ENCODE measurements around the gene DDX60.
"Not testable (repeated sequence)": the region's sequence is repeated elsewhere in the genome, so short reads cannot be mapped to it uniquely, and the experiment has no call there.

Gene DDX60

DNA sequence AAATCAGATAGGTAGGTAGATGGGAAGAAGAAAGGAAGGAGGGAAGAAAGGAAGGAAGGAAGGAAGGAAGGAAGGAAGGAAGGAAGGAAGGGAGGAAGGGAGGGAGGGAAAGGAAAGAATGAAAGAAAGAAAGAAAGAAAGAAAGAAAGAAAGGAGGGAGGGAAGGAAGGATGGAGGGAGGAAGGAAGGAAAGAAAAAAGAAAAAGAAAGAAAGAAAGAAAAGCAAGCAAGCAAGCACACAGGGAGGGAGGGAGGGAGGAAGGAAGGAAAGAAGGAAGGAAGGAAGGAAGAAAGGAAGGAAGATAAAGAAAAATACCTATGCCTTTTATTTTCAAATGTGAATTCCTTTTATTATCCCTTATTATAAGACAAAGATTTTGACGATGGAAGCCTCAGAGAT, 32.7 kb downstream of the DDX60 start:
- DNase-seq, result not testable (repeated sequence)

DNA sequence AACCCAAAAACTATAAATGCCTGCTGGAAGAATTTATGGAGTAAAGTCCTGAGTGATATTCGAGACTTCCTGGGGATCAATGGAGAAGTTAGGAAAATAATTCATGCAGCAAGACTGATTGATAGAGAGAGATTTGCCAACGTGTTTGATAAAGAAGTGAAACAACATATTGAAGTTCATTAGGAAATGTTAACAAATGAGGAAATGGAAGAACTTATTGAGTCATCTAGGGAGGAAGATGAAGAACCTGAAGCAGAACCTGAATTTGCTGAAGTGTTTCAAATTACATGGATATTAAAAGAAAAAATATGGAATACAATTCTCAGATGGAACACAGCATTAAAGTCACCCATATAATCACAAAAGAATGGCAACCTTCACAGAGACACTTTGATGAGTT, 39.0 kb downstream of the DDX60 start:
- no peak for DNase-seq

DNA sequence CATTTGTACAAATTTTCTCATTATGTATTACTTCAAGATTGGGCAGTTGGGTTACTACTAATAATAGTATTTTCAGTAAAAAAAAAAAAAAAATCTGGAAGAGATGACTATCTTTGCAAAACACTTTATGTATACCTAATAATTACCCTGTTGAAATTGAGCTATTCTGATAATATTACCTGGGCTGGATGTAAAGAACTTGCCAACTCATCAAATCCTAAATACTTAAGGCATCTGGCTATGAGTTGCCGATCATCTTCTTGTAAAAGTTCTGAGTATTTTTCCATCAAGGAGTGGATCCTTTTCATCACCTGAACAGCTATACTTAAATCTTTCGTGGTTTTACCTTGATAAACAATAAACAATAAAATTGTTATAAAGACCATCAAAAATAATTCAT, 42.7 kb downstream of the DDX60 start:
- no peak for DNase-seq

GRCh38 chr4:168274871-168275270, 43.7 kb downstream of the DDX60 start:
- DNase-seq, result no peak

- DNase-seq, result no peak
Observed at GRCh38 chr4:168273838-168274237, 44.7 kb downstream of the DDX60 start.

- DNase-seq, result no peak
Observed at GRCh38 chr4:168272488-168272887, 46.1 kb downstream of the DDX60 start.

- DNase-seq, result no peak
Observed at GRCh38 chr4:168269896-168270295, 48.7 kb downstream of the DDX60 start.

DNA sequence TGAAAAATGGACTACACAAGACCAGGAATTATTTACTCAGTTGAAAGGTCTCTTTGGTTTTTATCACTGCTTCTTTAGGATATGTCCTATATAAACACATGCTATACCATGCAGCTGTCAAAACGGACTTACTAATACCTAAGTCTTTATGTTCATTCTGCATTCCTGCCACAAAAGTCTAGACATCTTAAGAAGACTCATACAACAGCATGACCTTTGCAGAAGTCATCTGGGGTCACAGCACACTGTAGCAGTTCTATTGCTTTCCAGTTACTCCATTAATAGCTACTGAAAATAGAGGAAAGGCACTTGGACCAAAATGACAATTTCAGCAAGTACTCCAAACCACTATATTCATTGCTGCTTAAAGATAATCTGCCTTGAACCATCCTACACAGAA, 53.2 kb downstream of the DDX60 start:
- DNase-seq, result no peak

DNA sequence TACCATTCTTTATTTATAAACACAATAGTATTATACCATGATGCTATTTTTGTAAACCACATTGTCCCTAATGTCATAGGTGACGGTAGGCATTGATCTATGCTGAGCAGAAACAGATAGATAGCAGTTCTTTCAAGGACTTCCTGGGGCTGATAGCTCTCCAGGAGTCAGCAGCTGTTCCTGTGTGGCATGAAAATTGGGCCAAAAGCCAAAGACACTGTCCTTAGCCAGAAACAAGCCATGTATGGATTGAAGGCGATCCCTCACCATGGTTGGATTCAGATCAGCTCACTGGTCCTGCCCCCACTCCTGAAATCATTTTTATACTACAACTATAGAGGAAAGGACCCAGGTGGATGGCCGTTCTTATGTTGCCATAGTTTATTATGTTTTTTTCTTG, 53.6 kb downstream of the DDX60 start:
- no peak for DNase-seq

DNA sequence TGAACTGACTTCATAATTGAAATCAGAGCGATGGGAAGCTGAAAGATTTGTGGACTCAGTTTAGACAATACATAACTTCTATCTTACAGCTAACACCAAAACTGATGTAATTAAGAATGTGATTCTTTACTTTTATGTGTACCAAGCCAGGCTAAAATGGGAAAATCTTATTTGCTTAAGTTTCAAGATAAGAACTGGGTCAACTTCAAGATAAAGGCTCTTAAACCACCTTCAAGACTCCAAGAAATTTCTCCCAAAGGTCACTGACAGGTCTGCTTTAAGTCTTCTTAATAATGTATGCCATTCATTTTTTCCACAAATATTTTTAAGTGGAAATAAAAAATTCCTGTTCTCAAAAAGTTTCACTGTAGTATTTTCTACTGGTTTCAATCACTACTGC, 55.5 kb downstream of the DDX60 start:
- no peak for DNase-seq

GRCh38 chr4:168259096-168259495, 59.5 kb downstream of the DDX60 start:
- DNase-seq, result no peak

DNA sequence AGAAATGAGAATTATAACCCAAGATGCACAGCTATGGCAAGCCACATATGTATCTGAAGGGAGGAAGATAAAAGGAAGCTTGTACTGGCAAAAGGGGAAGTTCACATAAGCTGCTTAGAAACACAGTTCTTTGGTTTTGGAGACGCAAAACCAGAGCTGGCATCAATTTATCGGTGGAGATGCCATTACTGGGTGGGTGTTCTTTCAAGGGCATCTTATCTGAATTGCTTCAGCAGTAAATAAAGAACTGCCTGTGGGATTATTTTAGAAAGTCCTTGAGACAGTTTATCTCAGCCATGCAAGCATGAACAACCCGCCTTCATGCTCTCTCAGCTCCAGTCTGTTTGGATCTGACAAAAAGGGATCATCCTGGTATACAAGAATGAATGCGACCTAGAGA, 60.8 kb downstream of the DDX60 start:
- no peak for DNase-seq

DNA sequence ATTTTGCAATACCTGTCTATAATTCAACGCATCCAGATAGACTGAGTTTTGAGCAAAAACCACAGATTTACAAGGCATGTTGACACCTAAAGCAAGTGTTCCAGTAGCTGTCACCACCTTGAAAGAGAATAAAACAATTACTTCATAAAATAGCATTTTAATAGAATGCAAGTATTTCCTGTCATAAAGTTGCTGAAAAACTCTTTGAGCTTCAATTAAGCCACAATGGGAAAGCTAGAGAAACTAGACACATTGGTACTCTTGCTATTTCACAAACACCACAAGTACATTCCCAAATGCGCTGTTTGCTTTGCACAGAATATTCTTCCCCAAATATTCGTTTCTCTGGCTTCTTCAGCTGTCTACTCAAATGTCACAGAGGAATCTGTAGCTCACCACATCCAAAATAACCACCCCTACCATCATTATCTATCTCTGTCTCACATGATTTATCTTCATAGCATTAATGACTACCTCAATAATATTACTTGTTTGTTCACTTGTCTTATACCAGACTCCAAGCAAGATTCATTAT, 70.3 kb downstream of the DDX60 start:
- no peak for DNase-seq

DNA sequence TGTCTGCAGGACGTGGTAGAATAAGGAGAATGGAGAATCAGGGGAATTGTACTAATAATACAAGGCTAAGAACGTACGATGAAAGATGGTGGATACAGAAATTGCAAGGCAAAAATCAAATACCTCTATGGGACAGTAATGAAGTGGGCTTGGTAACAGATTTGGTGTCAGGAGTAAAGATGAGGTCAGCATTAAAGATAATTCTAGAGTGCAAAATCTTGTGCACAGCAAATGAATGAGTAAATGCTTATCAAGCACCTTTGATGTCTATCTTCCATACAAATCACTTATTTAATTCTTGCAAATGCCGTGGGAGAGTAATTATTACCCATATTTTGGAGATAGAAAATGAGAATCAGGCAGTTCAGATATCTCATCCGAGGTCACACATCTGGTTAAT, 70.9 kb downstream of the DDX60 start:
- no peak for DNase-seq

- DNase-seq, result no peak
Observed at GRCh38 chr4:168241953-168242352, 76.6 kb downstream of the DDX60 start.

GRCh38 chr4:168240821-168241220, 77.7 kb downstream of the DDX60 start:
- DNase-seq, result no peak

DNA sequence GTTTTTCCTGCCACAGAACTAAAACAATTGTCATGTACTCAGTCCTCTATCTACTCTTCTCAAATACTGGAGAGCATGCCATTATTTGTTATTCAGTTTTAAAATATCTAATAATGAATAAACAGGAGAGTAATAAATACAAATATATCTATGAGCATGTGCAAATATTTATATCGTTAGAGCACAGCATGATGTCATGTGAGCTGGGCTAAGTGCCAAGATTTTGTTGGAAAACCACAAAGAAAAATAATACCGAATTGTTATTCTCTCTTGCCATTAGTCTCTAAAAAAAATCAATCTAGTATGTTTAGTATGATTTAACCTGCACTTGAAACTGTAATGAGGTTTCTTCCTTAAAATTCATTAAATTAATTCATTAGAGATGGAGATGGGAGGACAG, 97.3 kb downstream of the DDX60 start:
- DNase-seq, result no peak

DNA sequence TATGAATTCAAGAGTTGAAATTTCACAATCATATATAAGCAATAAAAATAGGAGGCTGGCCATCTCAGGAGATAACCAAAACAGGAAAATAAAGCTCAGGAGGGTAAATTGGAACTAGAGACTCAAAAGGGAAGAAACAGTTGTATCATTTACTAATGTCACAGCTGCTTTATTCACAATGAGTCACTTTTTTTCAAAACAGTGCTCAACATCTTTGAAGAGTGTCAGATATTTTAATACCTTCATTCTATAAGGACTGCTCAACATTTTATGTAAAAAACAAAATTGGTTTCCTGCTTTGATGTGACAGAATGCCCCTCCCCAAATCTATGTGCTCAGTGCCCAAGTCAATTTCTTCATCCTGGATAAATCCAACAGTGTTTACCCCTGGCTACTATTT, 97.7 kb downstream of the DDX60 start:
- no peak for DNase-seq

GRCh38 chr4:168218645-168219044, 99.9 kb downstream of the DDX60 start:
- DNase-seq, result no peak

DNA sequence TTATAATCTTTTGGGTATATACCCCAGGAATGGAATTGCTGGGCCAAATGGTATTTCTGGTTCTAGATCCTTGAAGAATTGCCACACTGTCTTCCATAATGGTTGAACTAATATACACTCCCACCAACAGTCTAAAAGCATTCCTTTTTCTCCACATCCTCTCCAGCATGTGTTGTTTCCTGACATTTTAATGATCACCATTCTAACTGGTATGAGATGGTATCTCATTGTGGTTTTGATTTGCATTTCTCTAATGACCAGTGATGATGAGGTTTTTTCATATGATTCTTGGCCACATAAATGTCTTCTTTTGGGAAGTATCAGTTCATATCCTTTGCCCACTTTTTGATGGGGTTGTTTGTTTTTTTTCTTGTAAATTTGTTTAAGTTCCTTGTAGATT, 105.0 kb downstream of the DDX60 start:
- DNase-seq, result not testable (repeated sequence)

DNA sequence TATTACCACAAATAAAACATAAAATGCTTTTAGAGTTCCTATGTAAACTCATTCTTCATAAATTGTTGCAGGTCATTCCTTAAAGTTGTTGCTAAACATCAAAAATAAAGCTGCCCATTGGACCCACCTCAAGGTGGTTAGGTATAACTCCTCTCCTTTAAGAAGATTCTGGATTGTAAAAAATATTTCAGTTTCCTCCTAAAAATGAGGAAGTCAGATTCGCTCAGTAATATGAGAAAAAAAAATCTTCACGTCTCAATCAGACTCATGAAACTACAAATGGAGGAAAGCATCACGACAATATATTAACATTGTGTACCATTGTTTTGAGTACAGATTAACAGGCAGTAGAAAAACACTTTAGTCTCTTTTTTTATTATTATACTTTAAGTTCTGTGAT, 105.9 kb downstream of the DDX60 start:
- no peak for DNase-seq

DNA sequence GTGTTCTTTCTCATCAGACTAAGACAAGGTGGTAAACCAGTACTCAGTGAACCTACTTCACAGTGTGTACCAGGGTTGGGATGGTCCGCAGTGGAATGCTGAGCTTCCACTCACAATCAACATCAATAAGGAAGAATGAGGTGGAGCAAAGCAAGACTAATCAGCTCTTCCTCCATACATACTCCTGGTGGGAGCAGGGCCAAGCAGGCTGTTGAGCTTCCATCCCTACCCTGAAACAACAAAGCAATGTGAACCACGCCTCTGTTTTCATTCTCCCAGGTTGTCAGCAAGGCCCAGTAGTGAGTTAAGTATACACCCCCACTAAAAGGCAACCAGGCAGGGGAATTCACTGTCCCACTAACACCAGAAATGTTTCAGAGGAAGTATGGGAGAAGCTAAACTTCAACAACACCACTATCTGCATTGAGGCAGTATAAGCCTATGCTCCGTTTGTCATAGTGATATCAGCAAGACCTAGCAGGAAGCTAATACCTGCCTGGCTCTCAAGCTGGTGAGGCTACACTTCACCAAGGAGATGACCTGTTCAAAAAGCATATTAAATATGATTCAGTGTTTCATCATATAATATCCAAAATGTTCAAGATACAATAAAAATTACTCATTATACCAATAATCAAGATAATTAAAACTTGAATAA, 109.5 kb downstream of the DDX60 start:
- DNase-seq, result no peak

- no peak for DNase-seq
Observed at GRCh38 chr4:168203233-168203911, 115.2 kb downstream of the DDX60 start.

- DNase-seq, result no peak
Observed at GRCh38 chr4:168200685-168201084, 117.9 kb downstream of the DDX60 start.
